ENCODE results near the gene PPT1.

DNA sequence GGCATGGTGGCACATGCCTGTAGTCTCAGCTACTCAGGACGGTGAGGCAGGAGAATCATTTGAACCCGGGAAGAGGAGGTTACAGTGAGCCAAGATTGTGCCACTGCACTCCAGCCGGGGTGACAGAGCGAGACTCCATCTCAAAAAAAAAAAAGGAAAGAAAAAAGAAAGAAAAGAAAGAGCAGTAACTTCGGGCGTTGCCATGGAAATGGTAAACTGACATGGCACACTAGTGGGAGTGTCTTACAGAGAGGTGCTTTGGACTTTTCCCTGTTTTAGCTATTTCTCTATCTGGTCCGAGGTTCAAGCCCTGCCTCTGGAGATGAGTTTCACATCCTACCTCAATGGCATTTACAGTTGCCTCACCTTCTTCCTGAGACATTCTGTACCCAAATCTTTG, 23.1 kb upstream of the PPT1 start:
- no peak for TF ChIP-seq TAF1 (IDR thresholded peaks at IDR 0.05; ENCODE audit: low read depth, low read length)
- no peak for TF ChIP-seq POLR2AphosphoS5 (IDR thresholded peaks at IDR 0.05; ENCODE audit: low read depth, low read length)
- no peak for TF ChIP-seq SRF (IDR thresholded peaks at IDR 0.05; ENCODE audit: low read depth, low read length)
- TF ChIP-seq, protein P1, sequence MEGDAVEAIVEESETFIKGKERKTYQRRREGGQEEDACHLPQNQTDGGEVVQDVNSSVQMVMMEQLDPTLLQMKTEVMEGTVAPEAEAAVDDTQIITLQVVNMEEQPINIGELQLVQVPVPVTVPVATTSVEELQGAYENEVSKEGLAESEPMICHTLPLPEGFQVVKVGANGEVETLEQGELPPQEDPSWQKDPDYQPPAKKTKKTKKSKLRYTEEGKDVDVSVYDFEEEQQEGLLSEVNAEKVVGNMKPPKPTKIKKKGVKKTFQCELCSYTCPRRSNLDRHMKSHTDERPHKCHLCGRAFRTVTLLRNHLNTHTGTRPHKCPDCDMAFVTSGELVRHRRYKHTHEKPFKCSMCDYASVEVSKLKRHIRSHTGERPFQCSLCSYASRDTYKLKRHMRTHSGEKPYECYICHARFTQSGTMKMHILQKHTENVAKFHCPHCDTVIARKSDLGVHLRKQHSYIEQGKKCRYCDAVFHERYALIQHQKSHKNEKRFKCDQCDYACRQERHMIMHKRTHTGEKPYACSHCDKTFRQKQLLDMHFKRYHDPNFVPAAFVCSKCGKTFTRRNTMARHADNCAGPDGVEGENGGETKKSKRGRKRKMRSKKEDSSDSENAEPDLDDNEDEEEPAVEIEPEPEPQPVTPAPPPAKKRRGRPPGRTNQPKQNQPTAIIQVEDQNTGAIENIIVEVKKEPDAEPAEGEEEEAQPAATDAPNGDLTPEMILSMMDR (IDR thresholded peaks at IDR 0.05; ENCODE audit: control extremely low read depth in 1 of 3, insufficient read depth in 1 of 3, low read depth in 1 of 3, low read length in 3 of 3) = no peak
- TF ChIP-seq EZH2 (IDR thresholded peaks at IDR 0.05; ENCODE audit: low read depth, low read length, severe bottlenecking) = no peak
- TF ChIP-seq RAD21 (IDR thresholded peaks at IDR 0.05 in 1 of 2, conservative IDR thresholded peaks at IDR 0.05 in 1 of 2; ENCODE audit: low read depth in 2 of 2, low read length in 2 of 2) = no peak
- TF ChIP-seq GABPA (IDR thresholded peaks at IDR 0.05; ENCODE audit: borderline replicate concordance, insufficient read depth, low read length) = no peak
- no peak for TF ChIP-seq ZNF274 (IDR thresholded peaks at IDR 0.05; ENCODE audit: borderline replicate concordance, extremely low read depth, low read length)
- TF ChIP-seq JUN (IDR thresholded peaks at IDR 0.05; ENCODE audit: low read depth, low read length) = no peak
- no peak for TF ChIP-seq FOSL1 (IDR thresholded peaks at IDR 0.05; ENCODE audit: insufficient read depth, low read depth, low read length)
- no peak for TF ChIP-seq TCF12 (IDR thresholded peaks at IDR 0.05; ENCODE audit: low read depth, low read length)
- no peak for TF ChIP-seq EP300 (IDR thresholded peaks at IDR 0.05; ENCODE audit: borderline replicate concordance in 1 of 2, low read depth in 2 of 2, low read length in 2 of 2)
- no peak for TF ChIP-seq SIN3A (conservative IDR thresholded peaks at IDR 0.05 in 1 of 2, IDR thresholded peaks at IDR 0.05 in 1 of 2; ENCODE audit: low read depth in 1 of 2, low read length in 2 of 2)

Data from H1 (cell line).